Caco-2 (cell line): ENCODE measurements around the gene EDDM3A. TPM values are rescaled to one million over a fixed set of nuclear protein-coding genes. Genes with fewer than 3 reads are reported as not detected.

ENCODE experiments used
- BruUV-seq: library from RNA; stranded (reverse); fragments of 400-500 nt; replicated peaks from 2 replicates; lab custom pipeline; 2021; lab: Mats Ljungman, UMichigan
- CTCF ChIA-PET: fragments of 300-600 bp; sonication (Branson Sonifier 250); formaldehyde crosslinking; loops from one replicate; lab custom pipeline; 2022; ENCODE audit warnings: antibody characterized with exemption; lab: Charles Lee
- POLR2A ChIA-PET: fragments of 300-600 bp; sonication (Branson Sonifier 250); formaldehyde crosslinking; loops from one replicate; lab custom pipeline; 2022; ENCODE audit warnings: antibody characterized with exemption; lab: Charles Lee
- DNase-seq, 2 experiments: peaks; one replicate each; pipeline versions ENCODE4 v3.0.0 to v3.0.0-alpha.2; 2020 to 2022
- H3K27me3 ChIP-seq: replicated peaks from 2 replicates; pipeline ENCODE4 v1.6.0; 2011; ENCODE audit warnings: low read length; ENCODE audit not compliant: control insufficient read depth, insufficient read depth
- H3K36me3 ChIP-seq: 2 replicates; pipeline ENCODE4 v1.5.1; 2011; ENCODE audit warnings: low read length; ENCODE audit not compliant: control insufficient read depth, insufficient read depth
- H3K4me1 ChIP-seq: fragments of 250-450 bp; sonication (Bioruptor Pico); 2 replicates; pipeline ENCODE4 v1.5.1; 2020; ENCODE audit warnings: mild to moderate bottlenecking
- H3K4me3 ChIP-seq: 2 replicates; pipeline ENCODE4 v1.5.1; 2011; ENCODE audit warnings: low read depth, mild to moderate bottlenecking, control low read depth, low read length
- H3K9me3 ChIP-seq: fragments of 250-450 bp; sonication (Bioruptor Pico); 2 replicates; pipeline ENCODE4 v1.5.1; 2020; ENCODE audit warnings: mild to moderate bottlenecking, moderate library complexity
- H3K27ac Mint-ChIP-seq: one replicate; pipeline ENCODE4 v1.8.0; 2022; ENCODE audit warnings: mixed read lengths; ENCODE audit not compliant: unreplicated experiment
- H3K27me3 Mint-ChIP-seq: one replicate; pipeline ENCODE4 v1.8.0; 2022; ENCODE audit warnings: mixed read lengths; ENCODE audit not compliant: insufficient read depth, unreplicated experiment
- H3K36me3 Mint-ChIP-seq: one replicate; pipeline ENCODE4 v1.8.0; 2022; ENCODE audit warnings: mild to moderate bottlenecking, mixed read lengths; ENCODE audit not compliant: insufficient read depth, unreplicated experiment
- H3K4me1 Mint-ChIP-seq: one replicate; pipeline ENCODE4 v1.8.0; 2022; ENCODE audit warnings: low read depth, mixed read lengths; ENCODE audit not compliant: unreplicated experiment
- H3K4me3 Mint-ChIP-seq: one replicate; pipeline ENCODE4 v1.8.0; 2022; ENCODE audit warnings: mild to moderate bottlenecking, moderate library complexity, mixed read lengths; ENCODE audit not compliant: unreplicated experiment
- H3K9me3 Mint-ChIP-seq: one replicate; pipeline ENCODE4 v1.8.0; 2022; ENCODE audit warnings: mixed read lengths; ENCODE audit not compliant: unreplicated experiment
- intact Hi-C: fragments of 100-400 bp; cut with micrococcal nuclease; formaldehyde crosslinking; loops from one replicate; pipeline ENCODE4 v1.10.0; 2022; ENCODE audit not compliant: unreplicated experiment
- total RNA-seq: library from RNA; stranded (reverse); gene quantifications from 2 replicates; pipeline ENCODE4 v1.2.3, GENCODE V29; 2022
- TF ChIP-seq, protein P1 (sequence below), 2 experiments: fragments of 200-600 bp in 1 of 2; IDR thresholded peaks; 1 replicate in 1 of 2; 2 replicates in 1 of 2; pipeline versions ENCODE4 v1.5.1 to v1.8.0; 2011 to 2022; ENCODE audit warnings: antibody characterized with exemption in 1 of 2, control low read depth in 1 of 2, inconsistent platforms in 1 of 2, low read depth in 1 of 2, low read length in 1 of 2, mild to moderate bottlenecking in 1 of 2, moderate library complexity in 1 of 2; ENCODE audit not compliant: insufficient read depth in 1 of 2, severe bottlenecking in 1 of 2, unreplicated experiment in 1 of 2

Gene EDDM3A
- total RNA-seq, 1 experiment from 2014 or later = not detected

DNA sequence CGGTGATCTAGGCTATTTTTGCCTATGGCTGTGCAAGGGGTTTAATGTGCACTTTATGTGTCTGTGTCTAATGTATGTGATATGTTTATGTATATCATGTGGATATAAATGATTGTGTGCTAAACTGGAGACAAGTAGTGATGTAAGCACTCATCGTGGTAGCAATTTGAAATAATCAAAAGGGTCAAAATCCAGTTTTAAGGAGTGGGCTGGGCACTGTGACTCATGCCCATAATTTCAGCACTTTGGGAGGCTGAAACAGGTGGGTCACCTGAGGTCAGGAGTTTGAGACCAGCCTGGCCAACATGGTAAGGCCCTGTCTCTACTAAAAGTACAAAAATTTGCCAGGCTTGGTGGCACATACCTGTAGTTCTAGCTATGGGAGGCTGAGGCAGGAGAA, 2.8 kb downstream of the EDDM3A start:
- no peak overlapping the region for H3K4me3 Mint-ChIP-seq
- CTCF ChIA-PET = no interaction called here
- intact Hi-C loops = no loop called here

DNA sequence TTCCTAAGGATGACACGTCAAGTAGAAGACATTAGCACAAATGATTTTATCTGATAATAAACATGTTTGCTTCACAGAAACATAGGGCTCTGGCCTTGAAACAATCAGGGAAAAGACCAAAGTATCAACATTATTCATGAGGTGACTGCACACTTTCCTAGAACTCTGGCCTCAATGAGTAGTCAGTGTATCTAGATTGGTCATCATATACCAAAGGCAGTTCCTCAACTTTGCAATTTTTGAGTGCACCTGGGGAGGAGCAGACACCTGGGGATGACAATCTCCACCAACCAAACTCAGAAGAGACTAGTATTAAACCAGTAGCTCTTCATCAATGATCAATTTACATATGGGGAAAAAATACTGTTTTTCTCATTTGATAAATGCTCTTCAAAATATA, 4.5 kb downstream of the EDDM3A start:
- TF ChIP-seq, protein P1, sequence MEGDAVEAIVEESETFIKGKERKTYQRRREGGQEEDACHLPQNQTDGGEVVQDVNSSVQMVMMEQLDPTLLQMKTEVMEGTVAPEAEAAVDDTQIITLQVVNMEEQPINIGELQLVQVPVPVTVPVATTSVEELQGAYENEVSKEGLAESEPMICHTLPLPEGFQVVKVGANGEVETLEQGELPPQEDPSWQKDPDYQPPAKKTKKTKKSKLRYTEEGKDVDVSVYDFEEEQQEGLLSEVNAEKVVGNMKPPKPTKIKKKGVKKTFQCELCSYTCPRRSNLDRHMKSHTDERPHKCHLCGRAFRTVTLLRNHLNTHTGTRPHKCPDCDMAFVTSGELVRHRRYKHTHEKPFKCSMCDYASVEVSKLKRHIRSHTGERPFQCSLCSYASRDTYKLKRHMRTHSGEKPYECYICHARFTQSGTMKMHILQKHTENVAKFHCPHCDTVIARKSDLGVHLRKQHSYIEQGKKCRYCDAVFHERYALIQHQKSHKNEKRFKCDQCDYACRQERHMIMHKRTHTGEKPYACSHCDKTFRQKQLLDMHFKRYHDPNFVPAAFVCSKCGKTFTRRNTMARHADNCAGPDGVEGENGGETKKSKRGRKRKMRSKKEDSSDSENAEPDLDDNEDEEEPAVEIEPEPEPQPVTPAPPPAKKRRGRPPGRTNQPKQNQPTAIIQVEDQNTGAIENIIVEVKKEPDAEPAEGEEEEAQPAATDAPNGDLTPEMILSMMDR (IDR thresholded peaks at IDR 0.05; ENCODE audit: insufficient read depth in 1 of 2, low read depth in 1 of 2, low read length in 1 of 2, severe bottlenecking in 1 of 2, unreplicated experiment in 1 of 2) = no peak
- no peaks in the 10 kb centered on the region for H3K27me3 Mint-ChIP-seq
- ChIA-PET CTCF (no interaction called here), POLR2A (no interaction called here)
- BruUV-seq = no TSS peak
- peaks cover 15% of the 10 kb centered on the region; the same call in 1 of the 2 replicates for H3K9me3 ChIP-seq
- H3K4me1 Mint-ChIP-seq = peaks cover 7% of the 10 kb centered on the region
- DNase-seq = no peak
- H3K27me3 ChIP-seq = no peaks in the 10 kb centered on the region
- no peak overlapping the region for H3K27ac Mint-ChIP-seq
- H3K4me1 ChIP-seq = no peaks in the 10 kb centered on the region
- no peaks in the 10 kb centered on the region for H3K36me3 ChIP-seq
- intact Hi-C loops = no loop called here
- no peaks in the 10 kb centered on the region for H3K9me3 Mint-ChIP-seq
- H3K4me3 ChIP-seq = no peak overlapping the region
- no peak overlapping the region for H3K4me3 Mint-ChIP-seq
- no peaks in the 10 kb centered on the region for H3K36me3 Mint-ChIP-seq

More for the DNA sequence above, 2.8 kb downstream of the EDDM3A start:
- H3K27me3 ChIP-seq = no peaks in the 10 kb centered on the region
- DNase-seq = no peak
- no peaks in the 10 kb centered on the region for H3K9me3 Mint-ChIP-seq
- no peaks in the 10 kb centered on the region for H3K4me1 ChIP-seq
- TF ChIP-seq, protein P1 (IDR thresholded peaks at IDR 0.05; ENCODE audit: insufficient read depth in 1 of 2, low read depth in 1 of 2, low read length in 1 of 2, severe bottlenecking in 1 of 2, unreplicated experiment in 1 of 2) = no peak
- H3K27ac Mint-ChIP-seq = no peak overlapping the region
- no peaks in the 10 kb centered on the region for H3K36me3 Mint-ChIP-seq
- peaks cover 14% of the 10 kb centered on the region; the same call in 1 of the 2 replicates for H3K9me3 ChIP-seq
- no peaks in the 10 kb centered on the region for H3K27me3 Mint-ChIP-seq
- H3K4me3 ChIP-seq = no peak overlapping the region
- no TSS peak for BruUV-seq
- POLR2A ChIA-PET = no interaction called here
- H3K36me3 ChIP-seq = no peaks in the 10 kb centered on the region
- H3K4me1 Mint-ChIP-seq = peaks cover 7% of the 10 kb centered on the region

DNA sequence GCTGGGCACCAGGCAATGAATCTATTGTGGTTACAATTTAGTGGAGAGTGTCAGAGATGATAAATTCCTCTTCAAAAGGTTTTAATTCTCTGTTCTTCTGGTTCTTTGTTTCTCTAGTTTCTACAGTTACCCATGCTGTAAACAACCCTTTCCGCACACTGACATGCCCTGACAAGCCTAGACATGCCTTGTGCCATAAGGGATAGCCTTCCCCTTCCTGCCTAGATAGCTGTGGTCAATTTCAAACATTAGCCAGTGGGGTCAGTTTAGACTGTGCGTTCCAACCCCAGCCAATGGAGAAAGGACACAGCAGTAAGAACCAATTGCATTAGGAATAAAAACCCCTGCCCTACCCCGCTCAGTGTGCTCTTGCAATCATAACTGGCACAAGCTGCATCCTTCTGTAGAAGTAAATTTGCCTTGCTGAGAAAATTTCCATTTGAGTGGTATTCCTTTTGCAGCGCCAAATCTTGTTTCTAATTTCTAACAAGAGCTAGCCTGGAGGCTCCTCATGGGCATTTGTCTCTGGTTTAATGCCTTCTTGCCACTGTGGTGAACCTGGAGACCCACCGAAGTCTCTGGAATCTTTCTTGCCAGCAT, 6.4 kb downstream of the EDDM3A start:
- no peaks in the 10 kb centered on the region for H3K4me1 ChIP-seq
- Mint-ChIP-seq H3K27ac (no peak overlapping the region), H3K4me3 (no peak overlapping the region), H3K36me3 (no peaks in the 10 kb centered on the region), H3K9me3 (no peaks in the 10 kb centered on the region), H3K27me3 (no peaks in the 10 kb centered on the region), H3K4me1 (peaks cover 7% of the 10 kb centered on the region)
- DNase-seq = no peak
- ChIA-PET POLR2A (no interaction called here), CTCF (no interaction called here)
- no peak overlapping the region for H3K4me3 ChIP-seq
- BruUV-seq = no TSS peak
- no peaks in the 10 kb centered on the region for H3K27me3 ChIP-seq
- TF ChIP-seq, protein P1 (IDR thresholded peaks at IDR 0.05; ENCODE audit: insufficient read depth in 1 of 2, low read depth in 1 of 2, low read length in 1 of 2, severe bottlenecking in 1 of 2, unreplicated experiment in 1 of 2) = no peak
- peaks cover 15% of the 10 kb centered on the region; the same call in 1 of the 2 replicates for H3K9me3 ChIP-seq
- H3K36me3 ChIP-seq = no peaks in the 10 kb centered on the region
- intact Hi-C loops = no loop called here
